T-helper 1 cell (primary cell): ENCODE results near the gene PDE6G.
A peak's percentile ranks its signal among the peaks of the same experiment; 100 is the strongest.
"Not testable (repeated sequence)": the region's sequence is repeated elsewhere in the genome, so short reads cannot be mapped to it uniquely, and the experiment has no call there.

Experiments used
- DNase-seq, 5 donors: peaks; one replicate each; pipeline ENCODE4 v3.0.0-alpha.2; 2012 to 2020

Gene PDE6G

GRCh38 chr17:81687770-81688541 is 31.6 kb upstream of the PDE6G start:
- no peak for DNase-seq

DNA sequence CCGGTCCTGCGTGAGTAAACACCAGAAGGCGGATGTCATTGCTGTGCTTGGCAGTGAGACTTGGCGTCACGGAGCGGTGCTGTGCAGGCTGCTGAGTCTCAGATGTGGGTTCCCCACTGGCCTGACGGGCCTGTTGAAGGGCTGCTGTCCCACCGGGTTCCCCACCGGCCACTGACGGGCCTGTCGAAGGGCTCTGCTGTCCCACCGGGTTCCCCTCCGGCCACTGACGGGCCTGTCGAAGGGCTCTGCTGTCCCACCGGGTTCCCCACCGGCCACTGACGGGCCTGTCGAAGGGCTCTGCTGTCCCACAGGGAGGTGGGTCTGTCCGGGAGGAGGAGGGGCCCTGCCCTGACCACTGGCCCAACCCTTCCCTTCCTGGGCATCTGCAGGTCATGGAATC is 30.3 kb upstream of the PDE6G start:
- no peak for DNase-seq

GRCh38 chr17:81685108-81685507 is 28.8 kb upstream of the PDE6G start:
- no peak for DNase-seq

DNA sequence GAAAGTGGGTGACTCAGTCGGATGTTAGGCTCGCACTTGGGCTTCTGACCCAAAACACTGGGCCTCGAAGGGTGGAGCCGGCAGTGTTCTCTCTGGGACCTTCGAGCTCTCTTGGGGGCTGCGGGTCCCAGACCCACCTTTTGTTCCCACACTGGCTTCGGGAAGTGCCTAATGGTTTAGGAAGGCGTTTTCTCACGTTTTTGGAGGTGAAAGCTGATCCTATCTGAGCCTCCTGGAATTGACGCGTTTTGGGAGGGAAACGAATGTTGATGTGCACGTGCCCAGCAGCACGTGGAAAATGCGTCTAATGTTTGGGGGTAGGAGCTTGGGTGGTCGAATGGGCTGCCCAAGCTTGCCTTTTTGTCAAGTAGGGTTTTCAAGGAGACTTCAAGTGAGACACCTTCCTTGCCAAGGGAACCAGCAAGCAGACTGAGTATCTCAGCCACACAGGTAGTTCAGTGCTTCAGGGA is 28.1 kb upstream of the PDE6G start:
- no peak for DNase-seq

GRCh38 chr17:81683584-81684441 is 27.5 kb upstream of the PDE6G start, which contains the start of the genes ARL16 and HGS:
Gene ARL16, minus strand, starts transcription at chr17:81683797. Its CDS starts 44 bp downstream, at chr17:81683753.
Gene HGS, plus strand, starts transcription at chr17:81684011. Its CDS starts 56 bp downstream, at chr17:81684067.
- DNase-seq = peak; percentile 93 to 99 (median 95)

GRCh38 chr17:81683208-81683583 is 26.9 kb upstream of the PDE6G start:
- no peak for DNase-seq

DNA sequence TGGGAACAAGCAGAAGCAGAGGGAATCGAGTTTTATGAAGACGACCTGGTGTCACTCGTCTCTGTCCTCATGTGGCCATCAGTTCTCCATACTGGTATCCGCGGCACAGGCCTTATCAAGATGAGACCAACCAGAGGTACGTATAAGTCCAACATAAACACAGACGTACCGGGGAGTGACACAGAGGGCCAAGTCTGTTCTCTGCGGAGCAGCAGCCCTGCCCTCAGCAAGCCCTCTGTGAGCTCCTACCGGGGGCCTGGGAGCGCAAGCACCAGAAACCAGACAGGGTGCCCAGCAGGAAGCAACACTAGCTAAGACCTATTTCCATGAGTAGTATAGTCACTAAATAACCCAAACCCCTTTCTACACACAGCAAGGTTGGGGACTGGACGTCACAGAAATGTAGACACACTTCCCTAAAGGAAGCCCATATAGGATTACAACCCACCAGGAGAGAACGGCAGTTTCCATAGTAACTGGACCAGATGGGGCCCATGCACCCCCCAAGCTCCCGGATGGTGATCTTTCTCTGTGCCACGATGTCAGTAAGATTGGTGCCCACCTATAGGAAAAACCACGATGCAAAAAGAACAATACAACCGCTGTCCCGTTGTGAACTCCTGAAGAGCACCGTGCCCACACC is 26.3 kb upstream of the PDE6G start:
- DNase-seq = no peak

DNA sequence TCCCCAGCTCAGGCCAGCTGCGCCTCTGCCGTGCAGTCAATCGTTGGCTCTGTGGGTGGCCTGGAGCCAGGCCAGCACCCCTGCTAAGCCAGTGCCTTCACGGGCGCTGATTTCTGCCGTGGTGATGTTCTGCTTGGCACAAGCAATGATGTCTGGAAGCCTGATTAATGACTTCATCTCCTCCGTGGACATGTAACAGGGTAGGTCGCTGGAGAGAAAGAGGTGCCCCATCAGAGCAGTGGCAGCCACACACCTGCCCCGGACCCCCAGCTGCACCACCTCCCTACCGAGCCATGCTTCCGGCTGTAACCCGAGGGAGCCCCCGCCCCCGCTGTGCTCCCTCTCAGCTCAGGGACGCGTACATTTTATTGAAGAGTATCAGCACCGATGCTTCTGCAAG is 25.3 kb upstream of the PDE6G start:
- DNase-seq = no peak

GRCh38 chr17:81680150-81680549 is 23.8 kb upstream of the PDE6G start:
- no peak for DNase-seq

GRCh38 chr17:81676906-81677305 is 20.6 kb upstream of the PDE6G start:
- DNase-seq = no peak

DNA sequence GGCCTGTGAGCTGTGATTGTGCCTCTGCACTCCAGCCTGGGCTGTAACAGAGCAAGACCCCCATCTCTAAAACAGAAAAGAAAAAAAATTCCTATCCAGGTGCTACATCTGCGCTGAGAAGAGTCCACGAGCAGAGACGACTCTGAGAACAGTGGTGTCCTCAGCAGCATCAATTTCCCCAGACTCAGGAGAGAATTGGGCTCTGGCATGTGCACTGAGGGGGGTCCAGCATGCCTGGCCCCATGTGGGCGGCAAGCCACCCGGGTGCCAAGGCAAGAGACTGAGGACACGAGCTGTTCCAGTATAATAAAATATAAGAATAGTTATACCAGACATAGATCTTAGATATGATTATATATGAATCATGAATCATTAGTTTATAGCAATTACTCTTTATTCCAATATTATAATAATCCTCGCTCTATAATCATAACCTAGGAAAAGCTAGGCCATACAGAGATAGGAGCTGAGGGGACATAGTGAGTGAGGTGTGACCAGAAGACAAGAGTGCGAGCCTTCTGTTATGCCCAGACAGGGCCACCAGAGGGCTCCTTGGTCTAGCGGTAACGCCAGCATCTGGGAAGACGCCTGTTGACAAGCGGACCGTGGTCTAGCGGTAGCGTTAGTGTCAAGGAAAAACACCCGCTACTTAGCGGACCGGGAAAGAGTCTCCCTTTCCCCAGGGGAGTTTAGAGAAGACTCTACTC is 19.3 kb upstream of the PDE6G start:
- not testable (repeated sequence) for DNase-seq

GRCh38 chr17:81673561-81674258 is 17.4 kb upstream of the PDE6G start:
- DNase-seq = no peak

- DNase-seq = no peak
These were observed 16.6 kb upstream of the PDE6G start for GRCh38 chr17:81672954-81673353.

- no peak for DNase-seq
These were observed 16.2 kb upstream of the PDE6G start for GRCh38 chr17:81672504-81672903.

DNA sequence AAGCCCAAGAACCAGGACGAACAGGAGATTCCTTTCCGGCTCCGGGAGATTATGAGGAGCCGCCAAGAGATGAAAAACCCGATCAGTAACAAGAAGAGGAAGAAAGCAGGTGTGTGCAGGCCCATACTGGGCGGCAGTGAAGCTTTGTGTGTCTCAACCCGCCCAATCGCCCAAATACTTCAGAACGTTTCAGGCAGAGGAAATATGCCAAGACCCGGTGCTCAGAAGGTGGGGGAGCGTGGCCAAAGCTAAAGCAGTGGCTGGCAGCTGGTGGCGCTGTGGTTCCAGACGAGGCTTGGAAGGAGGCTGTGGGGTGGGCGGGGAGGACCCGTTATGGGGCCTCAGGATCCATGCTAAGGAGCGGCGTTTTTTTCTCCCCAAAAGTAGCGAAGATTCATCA is 11.4 kb upstream of the PDE6G start:
- DNase-seq = no peak

- peak; percentile 83 to 95 (median 88) for DNase-seq
These were observed 10.2 kb upstream of the PDE6G start, which contains the start of the genes CCDC137 and OXLD1 for GRCh38 chr17:81666342-81667191. Gene CCDC137, plus strand, starts transcription at chr17:81666737. Its CDS starts 30 bp downstream, at chr17:81666767. Gene OXLD1, minus strand, starts transcription at chr17:81666605. Its CDS starts 28 bp downstream, at chr17:81666577.

DNA sequence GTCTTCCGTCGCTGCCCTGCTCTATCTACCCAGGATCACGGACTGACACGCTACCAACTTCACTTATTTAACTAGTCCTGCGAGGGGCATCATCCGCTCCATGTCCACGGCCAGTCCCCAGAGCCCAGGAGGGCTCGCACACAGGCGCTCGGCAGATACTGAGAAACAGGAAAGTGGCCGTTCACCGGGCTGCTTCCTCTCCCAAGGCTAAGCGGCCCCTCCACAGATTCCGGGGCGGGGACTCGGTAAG is 9.7 kb upstream of the PDE6G start:
- peak in 2 of 5 donors; percentile 19 to 24 for DNase-seq

DNA sequence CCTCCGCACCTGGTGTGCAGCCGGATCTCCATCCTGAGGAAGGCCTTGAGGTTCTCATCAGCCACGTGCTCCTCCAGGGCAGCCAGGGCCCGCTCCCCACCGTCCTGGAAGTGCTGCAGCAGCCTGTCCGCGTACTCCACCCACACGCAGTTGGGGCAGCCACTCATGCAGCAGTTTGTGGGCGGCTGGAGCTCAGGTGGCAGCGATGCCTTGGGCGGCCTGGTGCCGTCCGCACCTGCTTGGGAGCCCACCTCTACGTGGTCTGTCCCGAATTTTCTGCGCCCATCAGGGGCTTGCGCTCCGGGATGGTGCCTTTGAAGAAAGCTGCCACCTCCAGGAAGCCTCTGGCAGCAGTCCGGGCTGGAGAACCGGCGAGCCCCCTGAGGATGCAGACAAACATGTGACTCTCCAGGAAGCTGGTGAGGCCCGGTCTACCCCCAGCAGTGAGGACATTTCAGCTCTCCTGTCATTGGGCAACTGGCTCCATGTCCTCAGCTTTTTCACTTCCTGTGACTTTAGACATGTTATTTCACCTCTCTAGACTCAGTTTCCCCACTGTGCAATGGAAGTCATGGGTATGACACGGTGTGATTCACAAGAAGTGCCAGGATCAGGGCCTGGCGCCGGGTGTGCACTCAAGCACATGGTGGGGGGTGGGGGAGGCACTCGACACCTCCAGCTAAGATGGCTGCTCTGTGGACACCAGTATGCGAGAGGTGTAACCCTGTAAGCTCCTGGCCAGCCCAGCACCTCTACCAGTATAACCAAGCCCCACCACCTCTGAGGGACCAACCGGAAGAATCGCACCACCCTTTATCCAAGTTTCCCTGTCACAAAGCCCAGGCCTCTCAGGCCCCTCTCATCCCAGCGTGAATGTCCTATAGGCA is 9.1 kb upstream of the PDE6G start:
- DNase-seq = peak in 2 of 5 donors; percentile 22 to 53

DNA sequence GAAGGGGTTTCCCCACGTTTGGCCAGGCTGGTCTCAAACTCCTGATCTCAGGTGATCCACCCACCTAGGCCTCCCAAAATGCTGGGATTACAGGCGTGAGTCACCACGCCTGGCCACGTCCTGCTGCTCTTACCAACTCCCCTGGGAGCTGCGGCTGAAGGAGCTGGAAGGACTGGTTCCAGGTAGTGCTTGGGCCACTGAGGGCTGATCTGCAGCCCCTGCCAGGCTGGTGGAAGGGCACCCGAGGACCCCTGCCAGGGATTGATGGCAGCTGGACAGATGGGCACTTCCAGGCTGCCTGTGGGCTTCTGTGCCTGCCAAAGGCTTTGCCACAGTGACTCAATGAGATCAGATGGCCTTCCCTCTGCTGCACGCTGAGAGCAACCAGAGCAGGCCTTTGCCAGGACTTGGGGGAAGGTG is 7.7 kb upstream of the PDE6G start:
- no peak for DNase-seq

GRCh38 chr17:81662002-81662401 is 5.7 kb upstream of the PDE6G start:
- no peak for DNase-seq
